Effector memory CD4-positive, alpha-beta T cell (primary cell): ENCODE results near the gene NRN1L.

Experiments
- DNase-seq, 3 donors: peaks; one replicate each; pipeline ENCODE4 v3.0.0-alpha.2; 2020
- H3K27ac ChIP-seq: 2 replicates; pipeline ENCODE4 v1.7.0; 2013; ENCODE audit warnings: mild to moderate bottlenecking, low read length, moderate library complexity; ENCODE audit not compliant: insufficient read depth, poor library complexity, severe bottlenecking
- H3K27me3 ChIP-seq: replicated peaks from 2 replicates; pipeline ENCODE4 v1.7.0; 2013; ENCODE audit warnings: mild to moderate bottlenecking, low read length; ENCODE audit not compliant: insufficient read depth, control insufficient read depth, poor library complexity, severe bottlenecking
- H3K36me3 ChIP-seq: 2 replicates; pipeline ENCODE4 v1.7.0; 2013; ENCODE audit warnings: mild to moderate bottlenecking, low read length, moderate library complexity; ENCODE audit not compliant: control insufficient read depth, insufficient read depth
- H3K4me1 ChIP-seq: 2 replicates; pipeline ENCODE4 v1.7.0; 2013; ENCODE audit warnings: low read length, mild to moderate bottlenecking; ENCODE audit not compliant: control insufficient read depth, insufficient read depth, poor library complexity, severe bottlenecking
- H3K4me3 ChIP-seq: 2 replicates; pipeline ENCODE4 v1.7.0; 2013; ENCODE audit warnings: low read length, low read depth, mild to moderate bottlenecking; ENCODE audit not compliant: insufficient read depth, poor library complexity, severe bottlenecking
- H3K9me3 ChIP-seq: 2 replicates; pipeline ENCODE4 v1.7.0; 2013; ENCODE audit warnings: mild to moderate bottlenecking, low read length, moderate library complexity; ENCODE audit not compliant: control insufficient read depth

NRN1L gene

DNA sequence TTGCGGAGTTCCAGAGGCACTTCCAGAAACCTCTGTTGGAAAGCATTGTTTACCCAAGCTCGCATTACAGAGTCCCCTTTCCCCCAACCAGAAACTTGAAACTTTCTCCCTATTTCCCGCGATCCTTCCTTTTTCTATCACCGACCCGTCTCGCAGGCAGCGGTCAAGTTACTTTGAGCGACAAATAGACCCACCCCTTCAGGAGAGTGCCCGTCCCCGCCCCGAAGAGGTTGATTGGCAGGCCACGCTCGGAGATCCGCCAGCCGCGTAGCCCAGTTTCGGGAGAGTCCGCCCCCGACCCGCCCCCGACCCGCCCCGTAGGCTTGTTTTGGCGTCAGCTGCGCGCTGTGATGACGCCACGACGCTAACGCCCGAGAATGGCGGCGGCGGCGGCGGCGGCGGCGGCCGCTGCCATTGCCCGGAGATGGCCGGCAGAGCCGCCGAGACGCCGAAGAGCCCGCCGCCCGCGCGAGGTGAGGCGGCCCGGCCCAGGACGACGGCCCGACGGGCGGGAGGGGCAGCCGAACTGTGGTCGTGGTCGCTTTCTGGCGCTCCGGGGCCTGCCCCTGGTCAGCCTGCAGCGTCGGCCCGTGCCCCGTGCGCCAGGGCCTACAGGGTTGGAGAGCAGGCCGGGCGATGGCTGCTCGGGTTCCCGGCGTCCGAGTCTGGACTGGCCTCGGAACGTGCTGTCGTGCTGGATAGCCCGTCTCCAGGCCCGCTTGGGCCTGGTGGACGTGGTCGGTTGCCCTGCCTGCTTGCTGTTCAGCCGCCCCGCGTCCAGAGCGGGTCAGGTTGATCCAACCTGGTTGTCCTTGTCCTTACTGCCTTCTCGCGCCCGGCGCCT, 8.4 kb downstream of the NRN1L start, which contains the start of gene PSKH1:
Gene PSKH1 (plus strand): TSS at position 356 of the 844 bp plus-strand sequence. CDS start 15,496 bp downstream, outside the sequence.
- peaks cover 17% of the 10 kb centered on the region for H3K4me1 ChIP-seq
- no peaks in the 10 kb centered on the region for H3K27me3 ChIP-seq
- H3K4me3 ChIP-seq = peak within 1 kb of the TSS; percentile 92
- no peaks in the 10 kb centered on the region for H3K9me3 ChIP-seq
- DNase-seq = peak; percentile 89 to 93 (median 90)
- H3K27ac ChIP-seq = peak within 1 kb of the TSS; percentile 85
- no peaks in the 10 kb centered on the region for H3K36me3 ChIP-seq

DNA sequence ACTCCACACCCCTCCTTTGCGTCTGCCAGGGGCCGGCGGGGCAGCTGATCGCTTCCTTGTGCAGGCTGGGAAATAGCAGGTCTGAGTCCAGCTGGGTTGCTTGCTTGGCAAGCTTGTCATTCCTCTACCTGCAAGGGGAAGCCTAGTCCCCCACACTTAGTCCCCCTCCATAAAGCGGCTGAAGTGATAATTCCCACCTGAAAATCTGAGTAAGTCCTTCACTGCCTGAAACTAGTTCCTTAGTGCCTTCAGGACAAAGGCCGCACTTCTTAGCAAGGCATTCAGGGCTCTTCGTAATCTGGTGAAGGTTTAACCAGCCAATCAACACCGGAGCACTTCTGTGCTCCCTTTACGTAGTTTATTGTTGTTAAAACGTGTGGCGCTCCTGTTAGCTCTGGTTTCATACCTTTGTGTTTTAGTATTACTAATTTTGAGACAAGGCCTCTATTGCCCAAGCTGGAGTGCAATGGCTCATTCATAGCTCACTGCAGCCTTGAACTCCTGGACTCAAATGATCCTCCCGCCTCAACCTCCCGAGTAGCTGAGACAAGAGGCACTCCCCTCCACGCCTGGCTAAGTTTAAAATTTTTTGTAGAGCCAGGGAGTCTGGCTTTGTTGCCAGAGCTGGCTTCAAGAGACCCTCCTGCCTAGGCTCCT, 9.2 kb downstream of the NRN1L start:
- no peaks in the 10 kb centered on the region for H3K9me3 ChIP-seq
- peak overlapping the region; percentile 92 for H3K4me3 ChIP-seq
- H3K36me3 ChIP-seq = no peaks in the 10 kb centered on the region
- peaks cover 17% of the 10 kb centered on the region for H3K4me1 ChIP-seq
- H3K27me3 ChIP-seq = no peaks in the 10 kb centered on the region
- peak overlapping the region; percentile 85 for H3K27ac ChIP-seq
- no peak for DNase-seq

DNA sequence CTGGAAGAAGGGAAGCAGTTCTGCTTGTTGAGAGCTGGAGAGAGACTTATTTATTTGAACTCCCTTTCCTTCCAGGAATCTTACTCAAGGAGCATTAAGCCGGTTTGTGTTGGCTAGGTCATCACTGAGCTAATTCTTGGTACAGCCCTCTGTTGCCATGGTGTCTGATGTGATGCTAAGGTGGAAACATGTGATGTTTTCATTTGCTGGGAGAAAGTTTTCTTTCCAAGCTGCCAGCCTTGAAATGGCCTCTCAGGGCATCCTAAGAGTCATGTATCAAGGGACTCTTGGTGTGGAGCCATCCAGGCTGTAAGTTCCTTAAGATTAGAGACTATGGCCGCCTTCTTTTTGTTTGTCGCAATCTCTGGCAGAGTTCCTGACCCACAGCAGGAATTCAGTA, 12.5 kb downstream of the NRN1L start:
- Histone ChIP-seq H3K36me3 (no peaks in the 10 kb centered on the region), H3K27me3 (no peaks in the 10 kb centered on the region), H3K4me1 (peaks cover 17% of the 10 kb centered on the region), H3K4me3 (no peak overlapping the region), H3K9me3 (no peaks in the 10 kb centered on the region), H3K27ac (no peak overlapping the region)
- no peak for DNase-seq

DNA sequence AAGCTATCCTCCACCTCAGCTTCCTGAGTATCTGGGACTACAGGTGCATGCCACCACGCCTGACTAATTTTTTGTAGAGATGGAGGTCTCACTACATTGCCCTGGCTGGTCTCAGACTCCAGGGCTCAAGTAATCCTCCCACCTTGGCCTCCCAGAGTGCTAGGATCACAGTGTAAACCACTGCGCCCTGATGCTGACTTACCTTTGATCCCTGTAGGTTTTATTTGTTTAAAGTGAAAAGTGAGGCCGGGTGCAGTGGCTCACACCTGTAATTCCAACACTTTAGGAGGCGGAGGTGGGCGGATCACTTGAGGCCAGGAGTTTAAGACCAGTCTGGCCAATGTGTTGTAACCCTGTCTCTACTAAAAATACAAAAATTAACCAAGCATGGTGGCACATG, 17.0 kb downstream of the NRN1L start:
- H3K27ac ChIP-seq = no peak overlapping the region
- DNase-seq = no peak
- no peaks in the 10 kb centered on the region for H3K27me3 ChIP-seq
- no peak overlapping the region for H3K4me3 ChIP-seq
- no peaks in the 10 kb centered on the region for H3K4me1 ChIP-seq
- H3K36me3 ChIP-seq = no peaks in the 10 kb centered on the region
- H3K9me3 ChIP-seq = no peaks in the 10 kb centered on the region

DNA sequence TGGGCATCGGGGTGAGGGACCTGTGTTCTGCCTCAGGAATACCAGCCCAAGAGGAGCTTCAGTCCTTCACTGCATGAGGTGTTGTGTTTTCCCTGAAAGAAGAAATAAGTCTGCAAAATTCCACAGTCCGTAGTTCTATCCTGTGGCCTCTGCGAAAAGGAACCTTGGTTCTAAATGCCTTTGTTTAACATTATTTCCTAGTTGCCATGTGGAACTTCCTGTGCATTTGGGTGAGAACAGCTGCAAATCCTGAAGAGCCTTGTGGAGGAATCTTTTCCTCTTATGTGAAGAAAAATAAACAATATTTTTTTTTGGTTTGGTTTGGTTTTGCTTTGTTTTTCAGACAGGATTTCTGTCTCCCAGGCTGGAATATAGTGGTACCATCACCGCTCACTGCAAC, 18.1 kb downstream of the NRN1L start:
- Histone ChIP-seq H3K27ac (no peak overlapping the region), H3K27me3 (no peaks in the 10 kb centered on the region), H3K4me1 (no peaks in the 10 kb centered on the region), H3K4me3 (no peak overlapping the region), H3K9me3 (no peaks in the 10 kb centered on the region), H3K36me3 (no peaks in the 10 kb centered on the region)
- no peak for DNase-seq

DNA sequence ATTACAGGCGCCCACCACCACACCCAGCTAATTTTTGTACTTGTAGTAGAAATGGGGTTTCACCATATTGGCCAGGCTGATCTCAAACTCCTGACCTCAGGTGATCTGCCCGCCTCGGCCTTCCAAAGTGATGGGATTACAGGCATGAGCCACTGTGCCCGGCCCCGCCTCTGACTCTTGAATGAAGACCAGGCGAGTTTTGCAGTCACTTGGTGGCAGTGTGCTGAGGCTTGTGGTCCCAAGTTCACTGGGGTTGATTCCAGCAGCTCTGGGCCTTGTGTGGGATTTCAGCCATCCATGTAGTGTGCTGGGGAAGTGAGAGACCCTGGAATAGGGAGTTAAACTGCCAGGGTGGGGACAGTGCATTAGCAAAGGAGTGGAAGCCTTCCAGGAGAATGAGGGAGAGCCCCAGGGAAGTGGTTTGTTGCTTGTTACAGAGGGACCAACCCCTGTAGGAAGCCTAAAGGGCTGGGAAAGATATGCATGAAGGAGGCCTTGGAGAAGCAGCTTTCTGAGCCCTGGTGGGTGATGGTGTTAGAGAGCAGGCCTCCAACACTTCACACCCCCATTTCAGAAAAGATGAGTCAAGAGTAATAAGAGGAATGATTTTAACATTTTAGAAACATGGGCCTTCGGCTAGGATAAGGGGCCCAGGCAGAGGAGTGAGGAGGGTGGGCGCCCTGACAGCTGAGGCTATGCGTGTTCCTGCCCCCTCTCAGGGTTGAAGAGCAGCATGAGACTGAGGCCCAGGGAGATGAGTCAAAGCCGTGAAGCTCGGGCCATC, 22.9 kb downstream of the NRN1L start:
- Histone ChIP-seq H3K4me3 (no peak overlapping the region), H3K4me1 (no peaks in the 10 kb centered on the region), H3K9me3 (no peaks in the 10 kb centered on the region), H3K36me3 (peaks cover 13% of the 10 kb centered on the region), H3K27me3 (no peaks in the 10 kb centered on the region), H3K27ac (no peak overlapping the region)
- no peak for DNase-seq

DNA sequence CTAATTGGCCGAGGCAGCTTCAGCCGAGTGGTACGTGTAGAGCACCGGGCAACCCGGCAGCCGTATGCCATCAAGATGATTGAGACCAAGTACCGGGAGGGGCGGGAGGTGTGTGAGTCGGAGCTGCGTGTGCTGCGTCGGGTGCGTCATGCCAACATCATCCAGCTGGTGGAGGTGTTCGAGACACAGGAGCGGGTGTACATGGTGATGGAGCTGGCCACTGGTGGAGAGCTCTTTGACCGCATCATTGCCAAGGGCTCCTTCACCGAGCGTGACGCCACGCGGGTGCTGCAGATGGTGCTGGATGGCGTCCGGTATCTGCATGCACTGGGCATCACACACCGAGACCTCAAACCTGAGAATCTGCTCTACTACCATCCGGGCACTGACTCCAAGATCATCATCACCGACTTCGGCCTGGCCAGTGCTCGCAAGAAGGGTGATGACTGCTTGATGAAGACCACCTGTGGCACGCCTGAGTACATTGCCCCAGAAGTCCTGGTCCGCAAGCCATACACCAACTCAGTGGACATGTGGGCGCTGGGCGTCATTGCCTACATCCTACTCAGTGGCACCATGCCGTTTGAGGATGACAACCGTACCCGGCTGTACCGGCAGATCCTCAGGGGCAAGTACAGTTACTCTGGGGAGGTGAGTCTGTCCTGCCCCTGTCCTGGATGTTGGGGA, 24.5 kb downstream of the NRN1L start:
- no peak for DNase-seq
- Histone ChIP-seq H3K27me3 (no peaks in the 10 kb centered on the region), H3K36me3 (peaks cover 13% of the 10 kb centered on the region), H3K4me1 (no peaks in the 10 kb centered on the region), H3K9me3 (no peaks in the 10 kb centered on the region), H3K4me3 (no peak overlapping the region), H3K27ac (no peak overlapping the region)

DNA sequence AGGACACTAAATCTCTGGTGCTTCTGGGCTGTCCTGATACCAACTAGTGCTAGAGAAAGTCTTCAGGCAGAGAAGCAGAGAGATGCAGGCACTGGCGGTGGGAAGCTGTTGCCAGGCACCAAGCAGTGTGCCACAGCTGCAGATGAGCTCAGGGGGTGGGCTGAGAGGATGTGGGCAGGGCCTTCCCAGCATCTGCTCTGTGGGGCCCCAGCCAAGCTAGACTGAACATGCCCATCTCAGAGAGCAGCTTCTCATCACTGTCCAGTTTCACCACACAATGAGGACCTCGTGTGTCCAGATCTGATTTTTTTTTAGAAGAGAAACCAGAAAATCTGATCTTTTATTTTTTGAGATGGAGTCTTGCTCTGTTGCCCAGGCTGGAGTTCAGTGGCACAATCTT, 25.5 kb downstream of the NRN1L start:
- Histone ChIP-seq H3K27ac (no peak overlapping the region), H3K4me3 (no peak overlapping the region), H3K36me3 (peaks cover 13% of the 10 kb centered on the region), H3K4me1 (no peaks in the 10 kb centered on the region), H3K9me3 (no peaks in the 10 kb centered on the region), H3K27me3 (no peaks in the 10 kb centered on the region)
- DNase-seq = no peak

DNA sequence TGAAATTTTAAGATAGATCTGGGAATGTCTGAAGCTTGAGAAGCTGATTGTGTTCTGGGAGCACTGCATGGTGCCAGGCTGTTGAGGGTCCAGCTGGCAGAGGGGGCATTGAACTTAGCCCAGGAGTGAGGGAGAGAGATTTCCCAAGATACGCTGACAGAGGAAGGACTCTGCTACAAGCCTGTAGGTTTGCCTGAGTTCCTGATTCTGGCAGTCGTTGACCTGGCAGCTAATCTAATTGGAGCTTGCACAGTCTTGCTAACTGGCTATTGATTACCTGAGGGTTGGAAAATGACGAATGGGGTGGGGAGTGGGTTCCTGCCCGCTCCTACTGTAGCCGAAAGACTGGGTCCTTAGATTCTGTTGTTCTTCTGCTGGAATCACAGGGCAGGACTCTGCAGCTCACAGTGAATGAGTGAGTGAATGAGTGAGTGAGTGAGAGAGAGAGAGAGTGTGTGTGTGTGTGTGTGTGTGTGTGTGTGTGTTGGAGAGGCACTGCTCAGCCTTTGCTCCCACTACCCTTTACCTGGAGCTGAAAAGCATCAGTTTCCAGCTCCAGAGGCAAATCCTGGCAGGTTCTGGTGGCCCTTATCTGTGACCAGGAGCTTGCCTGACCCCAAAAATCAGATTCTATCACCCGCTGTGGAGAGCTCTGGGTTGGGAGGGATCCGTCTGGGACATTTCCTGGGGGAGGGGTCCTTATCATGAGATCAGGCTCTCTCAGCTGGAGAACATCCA, 30.2 kb downstream of the NRN1L start:
- peaks cover 5% of the 10 kb centered on the region for H3K36me3 ChIP-seq
- no peaks in the 10 kb centered on the region for H3K27me3 ChIP-seq
- no peak overlapping the region for H3K4me3 ChIP-seq
- H3K27ac ChIP-seq = no peak overlapping the region
- H3K4me1 ChIP-seq = no peaks in the 10 kb centered on the region
- no peaks in the 10 kb centered on the region for H3K9me3 ChIP-seq
- no peak for DNase-seq
